OCI-LY7 (cell line): ENCODE measurements around the gene RARG. TPM values are rescaled to one million over a fixed set of nuclear protein-coding genes. Genes with fewer than 3 reads are reported as not detected.

Experiments
- BruUV-seq: library from RNA; stranded (reverse); fragments of 400-500 nt; replicated peaks from 2 replicates; lab custom pipeline; 2021; lab: Mats Ljungman, UMichigan
- CTCF ChIA-PET: fragments of 300-600 bp; sonication (Branson Sonifier 250); formaldehyde crosslinking; loops from one replicate; lab custom pipeline; 2022; ENCODE audit warnings: antibody characterized with exemption; ENCODE audit not compliant: unreplicated experiment; lab: Charles Lee
- POLR2A ChIA-PET: fragments of 300-600 bp; sonication (Branson Sonifier 250); formaldehyde crosslinking; loops from one replicate; lab custom pipeline; 2022; ENCODE audit warnings: antibody characterized with exemption; lab: Charles Lee
- DNase-seq: peaks from one replicate; pipeline ENCODE4 v3.0.0-alpha.2; 2015; ENCODE audit warnings: low spot score
- H2AFZ ChIP-seq: fragments of 200-600 bp; sonication (generic), shearing (Covaris generic); 2 replicates; pipeline ENCODE4 v1.6.1; 2014; ENCODE audit warnings: mild to moderate bottlenecking, antibody characterized with exemption, low read length, moderate library complexity
- H3K27ac ChIP-seq: fragments of 200-600 bp; sonication (generic); 2 replicates; pipeline ENCODE4 v1.5.1; 2014; ENCODE audit warnings: mixed run types, low read depth, mild to moderate bottlenecking, moderate library complexity, low read length, inconsistent platforms; ENCODE audit not compliant: poor library complexity, severe bottlenecking
- H3K36me3 ChIP-seq: fragments of 200-600 bp; sonication (generic); 2 replicates; pipeline ENCODE4 v1.6.1; 2014; ENCODE audit warnings: mild to moderate bottlenecking, antibody characterized with exemption, low read length, moderate library complexity, mixed read lengths; ENCODE audit not compliant: insufficient read depth
- H3K4me1 ChIP-seq: fragments of 200-600 bp; sonication (generic); 2 replicates; pipeline ENCODE4 v1.5.1; 2014; ENCODE audit warnings: mild to moderate bottlenecking, low read length; ENCODE audit not compliant: insufficient read depth, poor library complexity, severe bottlenecking
- H3K4me2 ChIP-seq: fragments of 200-600 bp; sonication (generic); 2 replicates; pipeline ENCODE4 v1.6.1; 2014; ENCODE audit warnings: mild to moderate bottlenecking, low read length
- H3K4me3 ChIP-seq: fragments of 200-600 bp; sonication (generic); 2 replicates; pipeline ENCODE4 v1.5.1; 2014; ENCODE audit warnings: mild to moderate bottlenecking, low read depth, low read length; ENCODE audit not compliant: poor library complexity, severe bottlenecking
- H3K79me2 ChIP-seq: fragments of 200-600 bp; sonication (generic); 2 replicates; pipeline ENCODE4 v1.6.1; 2016; ENCODE audit warnings: low read depth, mild to moderate bottlenecking, low read length, moderate library complexity, mixed read lengths; ENCODE audit not compliant: insufficient read depth
- H3K9me2 ChIP-seq: fragments of 200-600 bp; sonication (generic); 2 replicates; pipeline ENCODE4 v1.6.1; 2016; ENCODE audit warnings: mild to moderate bottlenecking, low read length, mixed read lengths; ENCODE audit not compliant: insufficient read depth
- H3K9me3 ChIP-seq: fragments of 200-600 bp; sonication (generic); 2 replicates; pipeline ENCODE4 v1.6.1; 2014; ENCODE audit warnings: mild to moderate bottlenecking, mixed run types, low read length, mixed read lengths
- H4K20me1 ChIP-seq: fragments of 200-600 bp; sonication (generic); 2 replicates; pipeline ENCODE4 v1.6.1; 2014; ENCODE audit warnings: mild to moderate bottlenecking, antibody characterized with exemption, low read length, moderate library complexity, mixed read lengths; ENCODE audit not compliant: insufficient read depth
- CTCF ChIP-seq: fragments of 200-600 bp; sonication (generic); conservative IDR thresholded peaks from 2 replicates; pipeline ENCODE4 v1.5.1; 2014; ENCODE audit warnings: mild to moderate bottlenecking, antibody characterized with exemption, low read length, moderate library complexity, mixed read lengths
- EZH2phosphoT487 ChIP-seq: fragments of 200-600 bp; sonication (generic); IDR thresholded peaks from 2 replicates; pipeline ENCODE4 v1.6.1; 2018; ENCODE audit warnings: low read depth, borderline replicate concordance, mild to moderate bottlenecking, mixed run types, antibody characterized with exemption, low read length, moderate library complexity, mixed read lengths
- intact Hi-C: fragments of 100-400 bp; cut with micrococcal nuclease; formaldehyde crosslinking; loops from one replicate; pipeline ENCODE4 v1.10.0; 2022; ENCODE audit not compliant: unreplicated experiment
- total RNA-seq, 2 experiments: library from RNA; depleted of rRNA in 1 of 2; stranded (reverse); fragments of >200 nt in 1 of 2; shearing (Covaris generic) in 1 of 2; gene quantifications; 2 replicates each; pipeline ENCODE4 v1.2.3, GENCODE V29; 2014 to 2022

Gene RARG
- total RNA-seq, 2 experiments from 2014 or later = 7.0 to 8.4 TPM

- no TSS peak for BruUV-seq
- POLR2A ChIA-PET = interaction anchor here (0.5 to 1.1 kb wide), 6 partner anchors 13 to 79 kb away, joined by 3 to 5 read pairs (median 4); partner anchors contain the start of gene ITGB7
- no peak overlapping the region for H2AFZ ChIP-seq
- H3K79me2 ChIP-seq = peaks cover 21% of the 10 kb centered on the region
- no peak for TF ChIP-seq CTCF
- no peak for TF ChIP-seq EZH2phosphoT487
- intact Hi-C loops = no loop called here
- no peaks in the 10 kb centered on the region for H4K20me1 ChIP-seq
- H3K36me3 ChIP-seq = peaks cover 95% of the 10 kb centered on the region
- DNase-seq = no peak
- peaks cover 5% of the 10 kb centered on the region; the same call in 1 of the 2 replicates for H3K9me3 ChIP-seq
- no peak overlapping the region for H3K4me2 ChIP-seq
- H3K4me3 ChIP-seq = no peak overlapping the region
- no peaks in the 10 kb centered on the region for H3K9me2 ChIP-seq
- CTCF ChIA-PET = interaction anchor here (1.6 kb wide), 1 partner anchor 12 kb away, joined by 9 read pairs; no protein-coding TSS in a partner anchor
- H3K4me1 ChIP-seq = peaks cover 35% of the 10 kb centered on the region
- H3K27ac ChIP-seq = no peak overlapping the region
Measured at GRCh38 chr12:53186745-53187144, 45.3 kb downstream of the RARG start.

GRCh38 chr12:53185582-53186153 lies 46.3 kb downstream of the RARG start:
- DNase-seq = no peak
- H2AFZ ChIP-seq = no peak overlapping the region
- H3K27ac ChIP-seq = no peak overlapping the region
- ChIA-PET CTCF (interaction anchor here (0.8 kb wide), 1 partner anchor 9 kb away, joined by 3 read pairs; no protein-coding TSS in a partner anchor), POLR2A (interaction anchor here (0.5 to 1.8 kb wide), 6 partner anchors 9 to 18 kb away, joined by 3 to 8 read pairs (median 4); no protein-coding TSS in a partner anchor)
- H3K79me2 ChIP-seq = peaks cover 29% of the 10 kb centered on the region
- H3K4me2 ChIP-seq = no peak overlapping the region
- TF ChIP-seq EZH2phosphoT487 (no peak), CTCF (peak; percentile 55)
- H3K36me3 ChIP-seq = peaks cover 86% of the 10 kb centered on the region
- H3K4me1 ChIP-seq = peaks cover 39% of the 10 kb centered on the region
- H4K20me1 ChIP-seq = no peaks in the 10 kb centered on the region
- H3K9me3 ChIP-seq = peaks cover 7% of the 10 kb centered on the region; the same call in 1 of the 2 replicates
- intact Hi-C loops = no loop called here
- no TSS peak for BruUV-seq
- H3K4me3 ChIP-seq = no peak overlapping the region
- H3K9me2 ChIP-seq = no peaks in the 10 kb centered on the region

GRCh38 chr12:53184828-53185227 lies 47.2 kb downstream of the RARG start:
- intact Hi-C loops = no loop called here
- Histone ChIP-seq H3K4me3 (no peak overlapping the region), H3K36me3 (peaks cover 79% of the 10 kb centered on the region), H3K9me2 (no peaks in the 10 kb centered on the region), H2AFZ (no peak overlapping the region), H3K4me1 (peaks cover 42% of the 10 kb centered on the region), H3K9me3 (peaks cover 7% of the 10 kb centered on the region; the same call in 1 of the 2 replicates), H3K4me2 (peak overlapping the region; percentile 7; the same call in 1 of the 2 replicates), H4K20me1 (no peaks in the 10 kb centered on the region), H3K27ac (no peak overlapping the region), H3K79me2 (peaks cover 30% of the 10 kb centered on the region)
- ChIA-PET CTCF (interaction anchor here (0.8 kb wide), 1 partner anchor 10 kb away, joined by 3 read pairs; no protein-coding TSS in a partner anchor), POLR2A (interaction anchor here (0.5 to 1.8 kb wide), 6 partner anchors 10 to 18 kb away, joined by 3 to 8 read pairs (median 4); no protein-coding TSS in a partner anchor)
- no peak for TF ChIP-seq EZH2phosphoT487
- TF ChIP-seq CTCF = no peak
- no peak for DNase-seq
- BruUV-seq = no TSS peak
